SIG-M5 treated with dmso at 0.1 percent for 504 hours (cell line): ENCODE data around the gene CRABP2.
A peak's percentile ranks its signal among the peaks of the same experiment; 100 is the strongest.

ENCODE experiments used
- DNase-seq: peaks from one replicate; lab custom pipeline; 2025; ENCODE audit not compliant: unreplicated experiment; lab: John Stamatoyannopoulos, UW

CRABP2 gene

GRCh38 chr1:156691665-156692440 lies 13.5 kb downstream of the CRABP2 start:
- DNase-seq: peak; percentile 41

GRCh38 chr1:156691191-156691590 lies 14.2 kb downstream of the CRABP2 start:
- no peak for DNase-seq

GRCh38 chr1:156690675-156691036 lies 14.7 kb downstream of the CRABP2 start:
- no peak for DNase-seq

- DNase-seq: no peak
These were observed 15.3 kb downstream of the CRABP2 start for GRCh38 chr1:156689953-156690674.

GRCh38 chr1:156689035-156689952 lies 16.1 kb downstream of the CRABP2 start:
- DNase-seq: peak; percentile 80

GRCh38 chr1:156684227-156684782 lies 21.1 kb downstream of the CRABP2 start:
- DNase-seq: peak; percentile 45

- DNase-seq: no peak
These were observed 23.1 kb downstream of the CRABP2 start for GRCh38 chr1:156682166-156682890.

- DNase-seq: no peak
These were observed 24.0 kb downstream of the CRABP2 start for GRCh38 chr1:156681196-156681960.

GRCh38 chr1:156680056-156680455 lies 25.3 kb downstream of the CRABP2 start:
- DNase-seq: no peak

GRCh38 chr1:156677616-156678596 lies 27.5 kb downstream of the CRABP2 start:
- DNase-seq: peak; percentile 56

- no peak for DNase-seq
These were observed 28.4 kb downstream of the CRABP2 start, which contains the start of gene NES for GRCh38 chr1:156676820-156677615. Gene NES, minus strand, starts transcription at chr1:156677407. Its CDS starts 143 bp downstream, at chr1:156677264.

- DNase-seq: no peak
These were observed 29.1 kb downstream of the CRABP2 start for GRCh38 chr1:156676114-156676819.

GRCh38 chr1:156675210-156676113 lies 29.9 kb downstream of the CRABP2 start:
- no peak for DNase-seq

- DNase-seq: no peak
These were observed 31.8 kb downstream of the CRABP2 start for GRCh38 chr1:156673387-156674121.

GRCh38 chr1:156671804-156672203 lies 33.6 kb downstream of the CRABP2 start:
- no peak for DNase-seq
